ENCODE measurements around the gene CLDN2.
"Not testable (repeated sequence)": the region's sequence is repeated elsewhere in the genome, so short reads cannot be mapped to it uniquely, and the experiment has no call there.

The CLDN2 gene

GRCh38 chrX:106963111-106963510, 42.9 kb downstream of the CLDN2 start:
- no peak overlapping the region for H3K9ac ChIP-seq (ENCODE audit: low read length)
- H3K4me2 ChIP-seq (ENCODE audit: low read depth, low read length, poor library complexity, severe bottlenecking) = no peak overlapping the region
- H3F3A ChIP-seq (ENCODE audit: insufficient read depth) = no peaks in the 10 kb centered on the region
- no peaks in the 10 kb centered on the region for H3K36me3 ChIP-seq (ENCODE audit: low read length)
- H4K20me1 ChIP-seq (ENCODE audit: low read depth, low read length) = no peaks in the 10 kb centered on the region
- TF ChIP-seq CTCF (IDR thresholded peaks at IDR 0.05; ENCODE audit: insufficient read depth, low read length, poor library complexity, severe bottlenecking) (no peak), EZH2phosphoT487 (conservative IDR thresholded peaks at IDR 0.05; ENCODE audit: low read length) (no peak)
- H3K9me3 ChIP-seq (ENCODE audit: insufficient read depth, low read length) = no peaks in the 10 kb centered on the region
- H3K9me2 ChIP-seq (replicated peaks; ENCODE audit: insufficient read depth, low read length) = no peaks in the 10 kb centered on the region
- H3K27ac ChIP-seq (ENCODE audit: low read depth, low read length) = no peak overlapping the region
- H2AFZ ChIP-seq (ENCODE audit: low read depth, low read length, severe bottlenecking) = no peak overlapping the region
- H3K79me2 ChIP-seq (ENCODE audit: insufficient read depth, low read length) = no peaks in the 10 kb centered on the region
- no peak overlapping the region for H3K4me3 ChIP-seq (ENCODE audit: insufficient read depth, low read length, poor library complexity, severe bottlenecking)
- H3K27me3 ChIP-seq (ENCODE audit: low read length) = no peaks in the 10 kb centered on the region

GRCh38 chrX:106964290-106964689, 44.1 kb downstream of the CLDN2 start:
- no peak overlapping the region for H3K9ac ChIP-seq (ENCODE audit: low read length)
- H3K4me3 ChIP-seq (ENCODE audit: insufficient read depth, low read length, poor library complexity, severe bottlenecking) = no peak overlapping the region
- no peak overlapping the region for H3K4me2 ChIP-seq (ENCODE audit: low read depth, low read length, poor library complexity, severe bottlenecking)
- H3K27ac ChIP-seq (ENCODE audit: low read depth, low read length) = no peak overlapping the region
- no peaks in the 10 kb centered on the region for H3K9me2 ChIP-seq (replicated peaks; ENCODE audit: insufficient read depth, low read length)
- no peaks in the 10 kb centered on the region for H4K20me1 ChIP-seq (ENCODE audit: low read depth, low read length)
- no peaks in the 10 kb centered on the region for H3K27me3 ChIP-seq (ENCODE audit: low read length)
- H2AFZ ChIP-seq (ENCODE audit: low read depth, low read length, severe bottlenecking) = no peak overlapping the region
- no peaks in the 10 kb centered on the region for H3F3A ChIP-seq (ENCODE audit: insufficient read depth)
- no peaks in the 10 kb centered on the region for H3K36me3 ChIP-seq (ENCODE audit: low read length)
- no peaks in the 10 kb centered on the region for H3K9me3 ChIP-seq (ENCODE audit: insufficient read depth, low read length)
- no peaks in the 10 kb centered on the region for H3K79me2 ChIP-seq (ENCODE audit: insufficient read depth, low read length)
- no peak for TF ChIP-seq EZH2phosphoT487 (conservative IDR thresholded peaks at IDR 0.05; ENCODE audit: low read length)
- no peak for TF ChIP-seq CTCF (IDR thresholded peaks at IDR 0.05; ENCODE audit: insufficient read depth, low read length, poor library complexity, severe bottlenecking)

- not testable (repeated sequence) for H3K4me2 ChIP-seq (ENCODE audit: low read depth, low read length, poor library complexity, severe bottlenecking); H3F3A ChIP-seq (ENCODE audit: insufficient read depth); H3K9ac ChIP-seq (ENCODE audit: low read length); H3K9me2 ChIP-seq (replicated peaks; ENCODE audit: insufficient read depth, low read length); H3K27ac ChIP-seq (ENCODE audit: low read depth, low read length); H3K79me2 ChIP-seq (ENCODE audit: insufficient read depth, low read length); H3K27me3 ChIP-seq (ENCODE audit: low read length); H3K36me3 ChIP-seq (ENCODE audit: low read length); H3K4me3 ChIP-seq (ENCODE audit: insufficient read depth, low read length, poor library complexity, severe bottlenecking); H2AFZ ChIP-seq (ENCODE audit: low read depth, low read length, severe bottlenecking); H4K20me1 ChIP-seq (ENCODE audit: low read depth, low read length); H3K9me3 ChIP-seq (ENCODE audit: insufficient read depth, low read length)
Observed at GRCh38 chrX:106966547-106966946, 46.3 kb downstream of the CLDN2 start.

GRCh38 chrX:106972896-106973295, 52.7 kb downstream of the CLDN2 start:
- no peaks in the 10 kb centered on the region for H3F3A ChIP-seq (ENCODE audit: insufficient read depth)
- no peak overlapping the region for H3K4me3 ChIP-seq (ENCODE audit: insufficient read depth, low read length, poor library complexity, severe bottlenecking)
- no peaks in the 10 kb centered on the region for H3K9me2 ChIP-seq (replicated peaks; ENCODE audit: insufficient read depth, low read length)
- TF ChIP-seq CTCF (IDR thresholded peaks at IDR 0.05; ENCODE audit: insufficient read depth, low read length, poor library complexity, severe bottlenecking) = no peak
- no peak for TF ChIP-seq EZH2phosphoT487 (conservative IDR thresholded peaks at IDR 0.05; ENCODE audit: low read length)
- H3K9ac ChIP-seq (ENCODE audit: low read length) = no peak overlapping the region
- no peaks in the 10 kb centered on the region for H4K20me1 ChIP-seq (ENCODE audit: low read depth, low read length)
- H3K36me3 ChIP-seq (ENCODE audit: low read length) = no peaks in the 10 kb centered on the region
- no peak overlapping the region for H3K27ac ChIP-seq (ENCODE audit: low read depth, low read length)
- no peak overlapping the region for H3K4me2 ChIP-seq (ENCODE audit: low read depth, low read length, poor library complexity, severe bottlenecking)
- no peaks in the 10 kb centered on the region for H3K9me3 ChIP-seq (ENCODE audit: insufficient read depth, low read length)
- no peaks in the 10 kb centered on the region for H3K27me3 ChIP-seq (ENCODE audit: low read length)
- H2AFZ ChIP-seq (ENCODE audit: low read depth, low read length, severe bottlenecking) = no peak overlapping the region
- H3K79me2 ChIP-seq (ENCODE audit: insufficient read depth, low read length) = no peaks in the 10 kb centered on the region
